ENCODE measurements around the gene LRRC8A. TPM values are rescaled to one million over a fixed set of nuclear protein-coding genes. Genes with fewer than 3 reads are reported as not detected.

Gene LRRC8A
- total RNA-seq, 1 donor from 2014 or later = 28.4 TPM

DNA sequence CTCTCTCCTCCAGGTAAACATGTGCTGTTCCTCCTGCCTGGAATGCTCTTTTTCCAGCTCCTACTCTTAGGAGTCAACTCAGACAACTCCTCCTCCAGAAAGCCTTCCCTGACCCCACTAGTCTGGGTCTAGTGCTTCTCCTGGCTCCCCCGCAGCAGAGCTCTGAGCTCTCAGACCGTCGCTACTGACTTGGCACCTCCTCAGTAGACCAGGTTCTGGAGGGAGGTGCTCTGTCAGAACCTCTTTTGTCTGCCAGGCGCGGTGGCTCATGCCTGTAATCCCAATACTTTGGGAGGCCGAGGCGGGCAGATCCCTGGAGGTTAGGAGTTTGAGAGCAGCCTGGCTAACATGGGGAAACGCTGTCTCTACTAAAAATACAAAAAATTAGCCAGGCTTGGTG lies 3.4 kb downstream of the LRRC8A start:
- peak overlapping the region; percentile 23 for H3K27ac Mint-ChIP-seq
- H3K4me3 Mint-ChIP-seq = peak overlapping the region; percentile 1

GRCh38 chr9:128885798-128886197 lies 3.9 kb downstream of the LRRC8A start:
- peaks cover 39% of the 10 kb centered on the region for H3K36me3 Mint-ChIP-seq (ENCODE audit: low read depth)
- DNase-seq = no peak
- no peaks in the 10 kb centered on the region for H3K9me3 Mint-ChIP-seq
- no peaks in the 10 kb centered on the region for H3K27me3 Mint-ChIP-seq
- H3K4me3 Mint-ChIP-seq = no peak overlapping the region
- H3K4me1 Mint-ChIP-seq = peaks cover 47% of the 10 kb centered on the region
- intact Hi-C loops (cut with micrococcal nuclease) = no loop called here
- peak overlapping the region; percentile 46 for H3K27ac Mint-ChIP-seq

More for the DNA sequence above, 3.4 kb downstream of the LRRC8A start:
- intact Hi-C loops (cut with micrococcal nuclease) = no loop called here
- no peak for DNase-seq
- Mint-ChIP-seq H3K27me3 (no peaks in the 10 kb centered on the region), H3K36me3 (ENCODE audit: low read depth) (peaks cover 36% of the 10 kb centered on the region), H3K9me3 (no peaks in the 10 kb centered on the region), H3K4me1 (peaks cover 45% of the 10 kb centered on the region)

GRCh38 chr9:128886211-128886891 lies 4.4 kb downstream of the LRRC8A start:
- H3K27me3 Mint-ChIP-seq = no peaks in the 10 kb centered on the region
- H3K9me3 Mint-ChIP-seq = no peaks in the 10 kb centered on the region
- intact Hi-C loops (cut with micrococcal nuclease) = no loop called here
- H3K36me3 Mint-ChIP-seq (ENCODE audit: low read depth) = peaks cover 40% of the 10 kb centered on the region
- peaks cover 45% of the 10 kb centered on the region for H3K4me1 Mint-ChIP-seq
- no peak for DNase-seq
- peak overlapping the region; percentile 46 for H3K27ac Mint-ChIP-seq
- no peak overlapping the region for H3K4me3 Mint-ChIP-seq

- H3K27me3 Mint-ChIP-seq = no peaks in the 10 kb centered on the region
- H3K36me3 Mint-ChIP-seq (ENCODE audit: low read depth) = peaks cover 42% of the 10 kb centered on the region
- H3K27ac Mint-ChIP-seq = no peak overlapping the region
- H3K4me1 Mint-ChIP-seq = peaks cover 50% of the 10 kb centered on the region
- no peak for DNase-seq
- no peaks in the 10 kb centered on the region for H3K9me3 Mint-ChIP-seq
- intact Hi-C loops (cut with micrococcal nuclease) = no loop called here
- H3K4me3 Mint-ChIP-seq = no peak overlapping the region
Observed at GRCh38 chr9:128887049-128887448, 5.1 kb downstream of the LRRC8A start.

DNA sequence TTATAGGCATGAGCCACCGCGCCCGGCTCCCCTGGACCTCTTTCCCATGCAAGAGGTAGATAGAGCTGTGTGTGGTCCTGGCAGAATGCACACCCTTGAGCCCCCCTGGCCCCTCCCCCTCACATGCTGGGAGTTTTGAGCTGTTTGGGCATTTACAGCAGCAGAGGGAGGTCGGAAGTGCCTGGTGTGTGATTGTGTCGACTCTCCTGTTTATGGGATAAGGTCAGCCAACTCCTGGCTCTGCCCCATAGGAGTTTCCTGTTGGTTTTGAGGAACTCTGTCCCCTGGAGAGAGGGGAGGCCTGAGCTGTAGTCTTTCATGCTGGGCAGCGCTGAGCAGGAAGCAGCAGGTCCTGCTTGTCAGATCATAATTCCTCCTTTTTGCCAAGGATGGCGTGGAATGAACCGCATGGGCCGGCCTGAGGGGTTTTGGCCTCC lies 6.0 kb downstream of the LRRC8A start:
- peaks cover 49% of the 10 kb centered on the region for H3K4me1 Mint-ChIP-seq
- no peaks in the 10 kb centered on the region for H3K27me3 Mint-ChIP-seq
- H3K27ac Mint-ChIP-seq = no peak overlapping the region
- peaks cover 42% of the 10 kb centered on the region for H3K36me3 Mint-ChIP-seq (ENCODE audit: low read depth)
- intact Hi-C loops (cut with micrococcal nuclease) = no loop called here
- no peak overlapping the region for H3K4me3 Mint-ChIP-seq
- H3K9me3 Mint-ChIP-seq = no peaks in the 10 kb centered on the region
- no peak for DNase-seq

DNA sequence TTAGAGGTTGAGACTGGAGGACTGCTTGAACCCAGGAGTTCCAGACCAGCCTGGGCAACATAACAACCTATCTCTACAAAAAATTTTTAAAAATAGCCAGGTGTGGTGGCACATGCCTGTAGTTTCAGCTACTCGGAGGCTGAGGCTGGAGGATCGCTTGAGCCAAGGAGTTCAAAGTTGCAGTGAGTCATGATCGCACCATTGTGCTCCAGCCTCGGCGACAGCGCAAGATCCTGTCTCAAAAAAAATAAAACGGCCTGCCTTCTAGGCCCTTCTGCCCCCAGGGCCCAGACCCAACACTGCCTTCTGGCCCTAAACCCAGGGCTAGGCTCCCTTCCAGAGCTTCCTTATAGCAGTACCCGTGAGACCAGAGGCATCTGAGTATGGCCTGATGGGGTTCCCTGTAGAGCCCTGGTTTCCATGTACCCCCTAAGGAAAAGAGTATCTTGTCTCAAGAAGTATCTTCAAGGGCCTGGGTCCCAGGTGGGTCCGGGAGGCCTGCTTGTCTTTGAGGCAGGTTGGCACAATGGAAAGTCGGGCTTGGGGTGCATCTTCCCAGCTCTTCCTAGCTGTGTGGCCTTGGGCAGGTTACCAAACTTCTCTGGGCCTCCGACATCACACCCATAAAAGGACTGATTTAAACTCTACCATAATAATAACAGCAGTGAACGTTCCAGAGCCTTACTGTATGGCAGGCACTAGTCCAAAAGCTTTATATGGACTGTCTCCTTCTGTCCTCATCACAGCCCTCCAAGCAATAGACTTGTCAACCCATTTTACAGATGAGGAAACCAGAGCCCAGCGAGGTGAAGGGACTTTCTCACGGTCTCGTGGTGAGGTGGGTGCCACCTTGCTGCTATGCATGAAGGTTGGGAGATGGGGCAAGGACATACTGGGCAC lies 9.6 kb downstream of the LRRC8A start:
- no peak for DNase-seq
- H3K27ac Mint-ChIP-seq = peak overlapping the region; percentile 66
- H3K4me1 Mint-ChIP-seq = peaks cover 39% of the 10 kb centered on the region
- no peaks in the 10 kb centered on the region for H3K27me3 Mint-ChIP-seq
- H3K9me3 Mint-ChIP-seq = no peaks in the 10 kb centered on the region
- intact Hi-C loops (cut with micrococcal nuclease) = no loop called here
- H3K36me3 Mint-ChIP-seq (ENCODE audit: low read depth) = peaks cover 47% of the 10 kb centered on the region
- H3K4me3 Mint-ChIP-seq = no peak overlapping the region

GRCh38 chr9:128892221-128892921 lies 10.4 kb downstream of the LRRC8A start:
- Mint-ChIP-seq H3K4me1 (peaks cover 40% of the 10 kb centered on the region), H3K36me3 (ENCODE audit: low read depth) (peaks cover 48% of the 10 kb centered on the region), H3K4me3 (no peak overlapping the region), H3K9me3 (no peaks in the 10 kb centered on the region), H3K27me3 (no peaks in the 10 kb centered on the region), H3K27ac (peak overlapping the region; percentile 15)
- DNase-seq = no peak
- intact Hi-C loops (cut with micrococcal nuclease) = no loop called here

- DNase-seq = no peak
- Mint-ChIP-seq H3K27me3 (no peaks in the 10 kb centered on the region), H3K36me3 (ENCODE audit: low read depth) (peaks cover 48% of the 10 kb centered on the region), H3K4me1 (peaks cover 45% of the 10 kb centered on the region), H3K4me3 (peak overlapping the region; percentile 53), H3K27ac (peak overlapping the region; percentile 66), H3K9me3 (no peaks in the 10 kb centered on the region)
- intact Hi-C loops (cut with micrococcal nuclease) = no loop called here
Observed at GRCh38 chr9:128893354-128893753, 11.4 kb downstream of the LRRC8A start.

- intact Hi-C loops (cut with micrococcal nuclease) = no loop called here
- Mint-ChIP-seq H3K36me3 (ENCODE audit: low read depth) (peaks cover 41% of the 10 kb centered on the region), H3K4me3 (peak overlapping the region; percentile 35), H3K9me3 (no peaks in the 10 kb centered on the region), H3K27me3 (no peaks in the 10 kb centered on the region), H3K4me1 (peaks cover 51% of the 10 kb centered on the region), H3K27ac (peak overlapping the region; percentile 30)
- DNase-seq = peak; percentile 75
Observed at GRCh38 chr9:128894764-128895163, 12.8 kb downstream of the LRRC8A start.

DNA sequence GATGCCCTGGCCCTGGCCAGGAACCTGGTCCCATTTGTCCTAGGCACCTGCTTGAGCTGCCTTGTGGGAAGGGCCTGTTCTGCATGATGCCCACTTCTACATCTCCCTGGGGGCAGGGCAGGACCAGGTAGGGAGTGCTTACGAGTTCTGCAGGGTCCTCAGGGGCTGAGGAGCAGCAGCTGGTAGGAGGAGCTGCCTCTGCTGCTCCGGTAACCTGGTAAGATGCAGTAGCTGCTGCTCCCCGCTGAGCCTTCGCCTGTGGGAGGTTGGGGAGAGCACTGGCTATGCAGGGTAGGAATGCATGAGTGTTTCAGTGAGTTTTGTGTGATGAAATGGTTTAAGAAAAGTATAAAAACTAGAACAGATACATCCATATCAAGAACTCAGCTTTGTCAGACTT lies 13.6 kb downstream of the LRRC8A start:
- Mint-ChIP-seq H3K36me3 (ENCODE audit: low read depth) (peaks cover 34% of the 10 kb centered on the region), H3K9me3 (no peaks in the 10 kb centered on the region), H3K4me3 (no peak overlapping the region), H3K4me1 (peaks cover 54% of the 10 kb centered on the region), H3K27ac (no peak overlapping the region), H3K27me3 (no peaks in the 10 kb centered on the region)
- DNase-seq = no peak
- intact Hi-C loops (cut with micrococcal nuclease) = no loop called here

DNA sequence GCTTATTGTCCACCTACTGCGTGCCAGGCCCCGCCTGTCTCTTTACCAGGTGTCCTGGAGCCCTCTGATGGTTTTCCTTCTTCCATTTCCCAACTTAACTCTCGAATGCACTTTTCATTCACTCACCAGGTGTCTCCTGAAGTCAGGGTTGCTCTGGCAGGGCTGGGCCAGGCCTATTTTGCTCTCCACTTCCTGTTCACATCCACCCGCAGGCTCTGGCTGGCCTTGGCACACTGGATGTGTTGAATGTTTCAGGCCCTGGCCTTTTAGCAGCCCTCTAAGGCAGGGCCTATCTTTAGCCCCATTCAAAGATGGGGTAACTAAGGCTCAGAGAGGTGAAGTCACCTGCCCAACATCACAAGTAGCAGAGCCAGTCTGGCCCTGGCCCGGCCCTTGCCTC lies 16.4 kb downstream of the LRRC8A start:
- H3K36me3 Mint-ChIP-seq (ENCODE audit: low read depth) = peaks cover 24% of the 10 kb centered on the region

GRCh38 chr9:128898845-128899565 lies 17.1 kb downstream of the LRRC8A start:
- Mint-ChIP-seq H3K4me3 (peak overlapping the region; percentile 62), H3K4me1 (peaks cover 61% of the 10 kb centered on the region), H3K9me3 (no peaks in the 10 kb centered on the region)

More for the DNA sequence above, 16.4 kb downstream of the LRRC8A start:
- no peak for DNase-seq
- peaks cover 60% of the 10 kb centered on the region for H3K4me1 Mint-ChIP-seq
- H3K27ac Mint-ChIP-seq = peak overlapping the region; percentile 91
- no peaks in the 10 kb centered on the region for H3K27me3 Mint-ChIP-seq
- H3K9me3 Mint-ChIP-seq = no peaks in the 10 kb centered on the region
- peak overlapping the region; percentile 61 for H3K4me3 Mint-ChIP-seq
- intact Hi-C loops (cut with micrococcal nuclease) = no loop called here

More at GRCh38 chr9:128898845-128899565, 17.1 kb downstream of the LRRC8A start:
- peak overlapping the region; percentile 91 for H3K27ac Mint-ChIP-seq
- peaks cover 20% of the 10 kb centered on the region for H3K36me3 Mint-ChIP-seq (ENCODE audit: low read depth)
- intact Hi-C loops (cut with micrococcal nuclease) = no loop called here
- no peaks in the 10 kb centered on the region for H3K27me3 Mint-ChIP-seq
- DNase-seq = no peak
